Peyer's patch (tissue), 4 donors: ENCODE data around the gene TFPI.

ENCODE experiments used
- POLR2A ChIP-seq, 2 donors: fragments of 450-650 bp; IDR thresholded peaks; one replicate each; pipeline ENCODE4 v1.5.1; 2017; ENCODE audit warnings: antibody characterized with exemption in 2 of 2, mild to moderate bottlenecking in 2 of 2, moderate library complexity in 2 of 2
- TF ChIP-seq, protein P1 (sequence below), 6 experiments: fragments of 450-650 bp in 4 of 6; fragments of 200-600 bp in 2 of 6; sonication (generic) in 1 of 6; IDR thresholded peaks; one replicate each; pipeline ENCODE4 v1.5.1; 2017 to 2019; ENCODE audit warnings: antibody characterized with exemption in 6 of 6, mild to moderate bottlenecking in 3 of 6, moderate library complexity in 1 of 6

DNA sequence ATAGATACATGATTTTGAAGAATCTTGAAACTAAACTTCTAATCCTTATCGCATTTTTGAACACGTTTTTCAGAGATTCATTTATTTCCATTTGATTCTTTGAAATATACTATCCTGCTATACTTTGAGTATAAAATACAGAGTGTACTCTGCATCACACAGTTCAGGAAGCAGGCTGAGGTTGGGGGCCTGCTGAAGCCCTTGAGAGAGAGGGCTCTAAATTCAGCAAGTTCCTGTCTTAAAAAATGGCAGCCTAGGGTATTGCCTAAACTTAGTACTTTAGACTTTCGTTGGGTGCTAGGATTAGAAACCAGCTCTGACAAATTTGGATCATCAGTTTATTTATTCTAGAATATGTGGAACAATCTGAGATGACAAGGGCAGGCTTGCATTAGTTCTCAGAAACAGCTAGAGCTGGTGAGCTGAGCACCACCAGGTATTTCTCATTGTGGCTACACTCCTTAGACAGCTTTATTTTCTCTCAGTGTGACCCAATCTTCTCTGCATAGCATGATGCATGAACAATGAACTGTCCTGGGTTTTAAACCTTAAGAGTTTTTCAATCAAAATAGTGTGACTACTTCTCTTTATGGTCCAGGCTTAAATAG is 49.1 kb downstream of the TFPI start:
- TF ChIP-seq, protein P1, sequence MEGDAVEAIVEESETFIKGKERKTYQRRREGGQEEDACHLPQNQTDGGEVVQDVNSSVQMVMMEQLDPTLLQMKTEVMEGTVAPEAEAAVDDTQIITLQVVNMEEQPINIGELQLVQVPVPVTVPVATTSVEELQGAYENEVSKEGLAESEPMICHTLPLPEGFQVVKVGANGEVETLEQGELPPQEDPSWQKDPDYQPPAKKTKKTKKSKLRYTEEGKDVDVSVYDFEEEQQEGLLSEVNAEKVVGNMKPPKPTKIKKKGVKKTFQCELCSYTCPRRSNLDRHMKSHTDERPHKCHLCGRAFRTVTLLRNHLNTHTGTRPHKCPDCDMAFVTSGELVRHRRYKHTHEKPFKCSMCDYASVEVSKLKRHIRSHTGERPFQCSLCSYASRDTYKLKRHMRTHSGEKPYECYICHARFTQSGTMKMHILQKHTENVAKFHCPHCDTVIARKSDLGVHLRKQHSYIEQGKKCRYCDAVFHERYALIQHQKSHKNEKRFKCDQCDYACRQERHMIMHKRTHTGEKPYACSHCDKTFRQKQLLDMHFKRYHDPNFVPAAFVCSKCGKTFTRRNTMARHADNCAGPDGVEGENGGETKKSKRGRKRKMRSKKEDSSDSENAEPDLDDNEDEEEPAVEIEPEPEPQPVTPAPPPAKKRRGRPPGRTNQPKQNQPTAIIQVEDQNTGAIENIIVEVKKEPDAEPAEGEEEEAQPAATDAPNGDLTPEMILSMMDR (IDR thresholded peaks at IDR 0.05): no peak
- no peak for TF ChIP-seq POLR2A (IDR thresholded peaks at IDR 0.05)
